ENCODE results near the gene CD4. TPM values are rescaled to one million over a fixed set of nuclear protein-coding genes. Genes with fewer than 3 reads are reported as not detected.
A peak's percentile ranks its signal among the peaks of the same experiment; 100 is the strongest.

Gene CD4
- total RNA-seq, 6 donors from 2014 or later, result 10.5 to 86.6 (median 35.6) TPM

GRCh38 chr12:6817662-6818157, 28.4 kb downstream of the CD4 start:
- Histone ChIP-seq H3K27me3 (peaks cover 0 to 2% (median 0%) of the 10 kb centered on the region in 4 donors), H3K27ac (no peak overlapping the region), H3K36me3 (peaks cover 0 to 10% (median 2%) of the 10 kb centered on the region in 4 donors), H3K9me3 (no peaks in the 10 kb centered on the region), H3K4me3 (no peak overlapping the region), H3K4me1 (peaks cover 12 to 18% (median 15%) of the 10 kb centered on the region in 4 donors)
- no peak for DNase-seq
- 84 to 96% methylated on average over 18 to 20 of the region's 20 CpGs for WGBS, 2 donors
- ATAC-seq (ENCODE audit: low FRiP score in 2 of 2), result no peak
- TF ChIP-seq EP300 (IDR thresholded peaks at IDR 0.05) (no peak), POLR2AphosphoS5 (IDR thresholded peaks at IDR 0.05) (no peak), POLR2A (IDR thresholded peaks at IDR 0.05) (no peak), CTCF (IDR thresholded peaks at IDR 0.05) (no peak)

GRCh38 chr12:6818222-6818621, 28.9 kb downstream of the CD4 start:
- Histone ChIP-seq H3K9me3 (no peaks in the 10 kb centered on the region), H3K4me3 (no peak overlapping the region), H3K4me1 (peaks cover 12 to 18% (median 15%) of the 10 kb centered on the region in 4 donors), H3K27me3 (peaks cover 0 to 2% (median 0%) of the 10 kb centered on the region in 4 donors), H3K36me3 (peaks cover 0 to 10% (median 2%) of the 10 kb centered on the region in 4 donors), H3K27ac (no peak overlapping the region)
- DNase-seq, result peak; percentile 34 to 69
- no peak for ATAC-seq (ENCODE audit: low FRiP score in 2 of 2)
- 70 to 86% methylated on average over 3 to 10 of the region's 10 CpGs for WGBS, 2 donors
- TF ChIP-seq EP300 (IDR thresholded peaks at IDR 0.05), result no peak
- TF ChIP-seq CTCF (IDR thresholded peaks at IDR 0.05), result no peak
- no peak for TF ChIP-seq POLR2A (IDR thresholded peaks at IDR 0.05)
- TF ChIP-seq POLR2AphosphoS5 (IDR thresholded peaks at IDR 0.05), result no peak

GRCh38 chr12:6818645-6819044, 29.3 kb downstream of the CD4 start:
- no peak for TF ChIP-seq POLR2AphosphoS5 (IDR thresholded peaks at IDR 0.05)
- TF ChIP-seq CTCF (IDR thresholded peaks at IDR 0.05), result no peak
- no peak for TF ChIP-seq EP300 (IDR thresholded peaks at IDR 0.05)
- TF ChIP-seq POLR2A (IDR thresholded peaks at IDR 0.05), result no peak
- ATAC-seq (ENCODE audit: low FRiP score in 2 of 2), result no peak

GRCh38 chr12:6819106-6820030, 30.0 kb downstream of the CD4 start:
- Histone ChIP-seq H3K27ac (no peak overlapping the region), H3K9me3 (no peaks in the 10 kb centered on the region), H3K36me3 (peaks cover 0 to 10% (median 2%) of the 10 kb centered on the region in 4 donors), H3K4me3 (no peak overlapping the region), H3K4me1 (peaks cover 12 to 18% (median 15%) of the 10 kb centered on the region in 4 donors), H3K27me3 (peaks cover 0 to 2% (median 0%) of the 10 kb centered on the region in 4 donors)
- DNase-seq, result no peak
- ATAC-seq (ENCODE audit: low FRiP score in 2 of 2), result no peak
- TF ChIP-seq POLR2A (IDR thresholded peaks at IDR 0.05), result no peak
- no peak for TF ChIP-seq CTCF (IDR thresholded peaks at IDR 0.05)
- TF ChIP-seq POLR2AphosphoS5 (IDR thresholded peaks at IDR 0.05), result no peak
- no peak for TF ChIP-seq EP300 (IDR thresholded peaks at IDR 0.05)
- WGBS, 2 donors, result 83 to 89% methylated on average over 13 of the region's 13 CpGs

More at GRCh38 chr12:6818645-6819044, 29.3 kb downstream of the CD4 start:
- peaks cover 12 to 18% (median 15%) of the 10 kb centered on the region in 4 donors for H3K4me1 ChIP-seq
- no peak overlapping the region for H3K4me3 ChIP-seq
- H3K27ac ChIP-seq, result no peak overlapping the region
- no peak for DNase-seq
- peaks cover 0 to 10% (median 2%) of the 10 kb centered on the region in 4 donors for H3K36me3 ChIP-seq
- H3K27me3 ChIP-seq, result peaks cover 0 to 2% (median 0%) of the 10 kb centered on the region in 4 donors
- 76 to 97% methylated on average over 4 to 5 of the region's 5 CpGs for WGBS, 2 donors
- H3K9me3 ChIP-seq, result no peaks in the 10 kb centered on the region

All from upper lobe of left lung (tissue), 6 donors.